Stimulated activated CD8-positive, alpha-beta memory T cell treated with anti-CD3 and anti-CD28 coated beads, Interleukin-15, amount 100 ng/mL, for 48 hours (primary cell): ENCODE measurements around the gene RAB44.
"Not testable (repeated sequence)": the region's sequence is repeated elsewhere in the genome, so short reads cannot be mapped to it uniquely, and the experiment has no call there.

Experiments
- DNase-seq, 2 donors: peaks; one replicate each; pipeline ENCODE4 v3.0.0-alpha.2; 2020; ENCODE audit warnings: low read depth in 2 of 2

The RAB44 gene

DNA sequence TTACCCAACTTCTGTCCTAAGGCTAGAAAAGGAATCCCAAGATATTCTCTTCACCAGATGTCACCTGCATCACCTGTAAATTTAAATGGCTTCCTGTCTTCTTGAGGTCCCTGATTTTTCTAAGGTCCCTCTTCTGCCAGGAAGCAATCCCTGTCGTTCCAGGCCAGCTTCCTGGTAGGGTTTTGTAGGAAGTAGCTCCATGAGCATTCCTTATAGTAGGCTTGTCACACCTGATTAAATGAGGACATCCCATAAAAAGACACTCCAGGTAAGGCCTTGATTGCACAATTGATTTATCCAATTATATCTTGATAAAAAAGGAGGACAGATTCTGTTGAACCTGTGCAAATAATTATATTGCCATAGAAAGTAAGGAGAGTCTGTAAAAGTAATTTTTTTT is 8.7 kb downstream of the RAB44 start:
- DNase-seq = no peak

GRCh38 chr6:36712816-36713215 is 15.2 kb downstream of the RAB44 start:
- DNase-seq = no peak

GRCh38 chr6:36713846-36714245 is 16.2 kb downstream of the RAB44 start:
- no peak for DNase-seq

- DNase-seq = no peak
Measured at GRCh38 chr6:36714511-36714910, 16.9 kb downstream of the RAB44 start.

- DNase-seq = no peak
Measured at GRCh38 chr6:36715469-36715868, 17.8 kb downstream of the RAB44 start.

DNA sequence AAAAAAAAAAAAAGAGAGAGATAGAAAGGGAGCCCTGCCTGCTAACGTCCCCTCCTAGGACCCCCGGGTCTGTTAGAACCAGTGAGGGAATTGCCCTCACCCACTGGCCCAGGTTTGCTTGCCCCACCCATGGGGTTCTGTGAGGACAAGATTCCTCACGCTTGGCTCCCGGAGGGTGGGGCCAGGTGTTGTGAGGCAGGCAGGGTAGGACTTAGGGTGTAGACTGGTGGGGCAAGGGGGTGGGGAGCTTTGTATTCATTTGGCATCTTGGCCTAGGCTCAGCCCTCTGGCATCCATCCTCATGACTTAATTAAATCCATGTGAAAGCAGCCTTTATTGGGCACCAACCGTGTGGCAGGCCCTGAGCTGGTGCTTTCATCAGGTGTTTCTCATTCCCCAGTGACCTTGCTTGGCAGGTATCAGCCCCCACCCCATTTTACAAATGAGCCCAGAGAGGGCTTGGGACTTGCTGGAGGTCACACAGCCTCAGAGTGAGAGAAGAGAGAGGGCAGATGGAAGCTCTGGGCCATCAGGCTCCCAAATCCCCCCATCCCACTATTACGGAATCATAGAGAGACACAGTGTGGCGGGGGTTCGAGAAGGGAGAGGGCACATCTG is 19.0 kb downstream of the RAB44 start:
- DNase-seq = no peak

DNA sequence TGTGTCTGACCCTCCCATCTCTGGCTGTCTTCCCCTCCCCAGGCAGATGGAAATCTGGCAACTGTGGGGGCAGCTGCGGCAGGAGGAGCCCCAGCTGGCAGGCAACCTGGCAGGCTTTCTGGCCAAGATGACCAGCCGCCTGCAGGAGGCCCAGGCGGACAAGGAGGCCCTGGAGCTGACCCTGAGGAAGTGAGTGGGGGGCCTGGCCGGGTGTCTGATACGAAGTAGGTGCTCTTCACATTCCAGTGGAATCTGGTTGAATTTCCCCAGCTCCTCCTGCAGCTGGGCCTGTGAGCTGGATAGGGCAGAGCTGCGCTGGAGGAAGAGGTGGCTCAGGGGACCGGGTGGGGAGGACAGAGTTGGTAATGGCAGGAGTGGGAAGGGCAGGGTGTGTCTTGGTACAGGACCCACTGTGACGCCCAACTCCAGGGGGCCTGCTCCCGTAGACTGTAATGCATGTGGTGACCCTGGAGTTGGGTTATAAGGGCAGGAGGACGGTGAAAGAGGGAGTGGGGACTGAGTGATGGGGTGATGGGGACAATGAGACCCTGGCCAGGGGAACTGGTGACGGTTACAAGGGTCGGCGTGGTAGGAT is 19.7 kb downstream of the RAB44 start:
- DNase-seq = no peak

- DNase-seq = no peak
Measured at GRCh38 chr6:36717871-36718540, 20.4 kb downstream of the RAB44 start.

DNA sequence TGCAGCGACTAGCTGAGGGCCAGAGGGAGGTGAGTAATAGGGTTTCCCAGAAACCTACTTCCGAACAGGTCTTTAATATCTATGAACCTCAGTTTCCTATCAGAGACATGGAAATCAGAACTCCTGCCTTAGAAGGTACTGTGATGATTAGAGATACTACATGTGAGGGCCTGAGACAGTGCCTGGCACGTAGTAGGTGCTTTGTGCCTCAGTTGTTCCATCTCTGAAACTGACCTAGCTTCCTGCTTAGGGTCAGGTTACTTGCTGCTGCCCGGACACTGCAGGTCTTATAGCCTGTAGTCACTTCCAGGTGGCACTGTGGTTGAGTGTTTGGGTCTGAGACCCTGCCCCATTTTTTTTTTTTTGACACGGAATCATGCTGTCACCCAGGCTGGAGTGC is 20.9 kb downstream of the RAB44 start:
- DNase-seq = no peak

DNA sequence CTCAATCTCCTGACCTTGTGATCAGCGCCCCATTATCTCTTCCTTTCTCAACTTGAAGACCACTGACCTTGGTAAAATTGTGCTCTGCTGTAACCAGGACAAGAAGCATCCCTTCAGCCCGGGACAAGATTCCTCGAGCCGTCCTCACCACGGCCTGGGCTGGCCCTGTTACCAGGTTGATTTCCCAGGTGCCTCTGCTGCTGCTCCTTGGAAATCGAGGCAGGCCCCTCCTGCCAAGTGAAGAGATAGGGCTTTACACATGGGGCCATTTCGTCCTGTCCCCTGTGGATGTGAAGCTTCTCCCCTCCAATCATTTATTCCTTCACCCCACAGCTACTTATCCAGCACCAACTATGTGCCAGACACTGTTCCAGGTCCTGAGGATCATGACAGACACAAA is 21.5 kb downstream of the RAB44 start:
- no peak for DNase-seq

DNA sequence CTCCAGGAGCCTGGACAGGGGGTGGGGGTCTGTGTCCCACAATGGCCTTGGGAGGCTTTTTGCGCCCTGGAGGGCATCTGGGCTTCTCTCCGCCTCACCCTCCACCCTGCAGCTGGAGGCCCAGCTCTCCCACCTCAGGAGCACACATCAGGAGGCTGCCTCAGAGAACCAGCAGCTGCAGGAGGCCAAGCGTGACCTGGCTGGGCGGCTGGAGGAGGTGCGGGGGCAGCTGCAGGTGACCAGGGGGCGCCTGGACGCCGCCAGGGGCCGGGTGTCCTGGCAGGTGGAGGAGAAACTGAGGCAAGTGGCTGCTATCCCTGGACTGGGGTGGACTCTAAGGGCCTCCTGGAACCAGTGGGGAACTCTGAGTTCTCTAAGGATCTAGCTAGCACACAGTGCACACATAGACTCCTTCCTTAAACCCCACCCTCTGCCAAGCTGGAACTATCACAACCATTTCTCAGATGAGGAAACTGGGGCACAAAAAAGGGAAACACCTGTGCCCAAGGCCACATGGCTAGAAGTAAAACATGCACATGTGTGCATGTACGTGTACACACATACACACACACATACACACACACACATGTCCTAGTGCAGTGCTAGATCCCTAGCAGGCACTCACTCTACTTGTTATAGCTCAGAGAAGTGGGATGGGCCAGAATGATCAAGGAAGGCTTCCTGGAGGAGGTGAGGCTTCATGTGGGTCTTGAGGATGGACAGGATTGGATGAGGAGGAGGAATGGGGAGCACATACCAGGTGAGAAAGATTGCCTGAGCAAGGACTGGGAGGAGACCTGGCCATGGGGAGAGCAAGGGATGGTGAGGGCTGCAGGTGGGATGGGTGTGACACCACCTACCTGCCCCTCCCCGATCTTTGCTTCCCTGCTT is 22.9 kb downstream of the RAB44 start:
- DNase-seq = no peak

GRCh38 chr6:36721369-36722140 is 23.9 kb downstream of the RAB44 start:
- no peak for DNase-seq

DNA sequence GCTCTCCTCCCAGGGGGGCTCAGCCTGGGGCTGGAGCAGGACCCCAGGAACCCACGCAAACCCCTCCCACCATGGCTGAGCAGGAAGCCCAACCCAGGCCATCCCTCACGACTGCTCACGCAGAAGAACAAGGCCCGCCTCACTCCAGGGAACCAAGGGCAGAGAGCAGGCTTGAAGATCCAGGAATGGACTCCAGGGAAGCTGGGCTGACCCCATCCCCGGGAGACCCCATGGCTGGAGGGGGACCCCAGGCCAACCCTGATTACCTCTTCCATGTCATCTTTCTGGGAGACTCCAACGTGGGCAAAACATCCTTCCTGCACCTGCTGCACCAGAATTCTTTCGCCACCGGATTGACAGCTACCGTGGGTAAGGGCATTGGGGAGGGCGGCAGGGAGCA is 24.7 kb downstream of the RAB44 start:
- DNase-seq = no peak

GRCh38 chr6:36722879-36723278 is 25.3 kb downstream of the RAB44 start:
- no peak for DNase-seq

GRCh38 chr6:36723992-36724391 is 26.4 kb downstream of the RAB44 start:
- DNase-seq = not testable (repeated sequence)

DNA sequence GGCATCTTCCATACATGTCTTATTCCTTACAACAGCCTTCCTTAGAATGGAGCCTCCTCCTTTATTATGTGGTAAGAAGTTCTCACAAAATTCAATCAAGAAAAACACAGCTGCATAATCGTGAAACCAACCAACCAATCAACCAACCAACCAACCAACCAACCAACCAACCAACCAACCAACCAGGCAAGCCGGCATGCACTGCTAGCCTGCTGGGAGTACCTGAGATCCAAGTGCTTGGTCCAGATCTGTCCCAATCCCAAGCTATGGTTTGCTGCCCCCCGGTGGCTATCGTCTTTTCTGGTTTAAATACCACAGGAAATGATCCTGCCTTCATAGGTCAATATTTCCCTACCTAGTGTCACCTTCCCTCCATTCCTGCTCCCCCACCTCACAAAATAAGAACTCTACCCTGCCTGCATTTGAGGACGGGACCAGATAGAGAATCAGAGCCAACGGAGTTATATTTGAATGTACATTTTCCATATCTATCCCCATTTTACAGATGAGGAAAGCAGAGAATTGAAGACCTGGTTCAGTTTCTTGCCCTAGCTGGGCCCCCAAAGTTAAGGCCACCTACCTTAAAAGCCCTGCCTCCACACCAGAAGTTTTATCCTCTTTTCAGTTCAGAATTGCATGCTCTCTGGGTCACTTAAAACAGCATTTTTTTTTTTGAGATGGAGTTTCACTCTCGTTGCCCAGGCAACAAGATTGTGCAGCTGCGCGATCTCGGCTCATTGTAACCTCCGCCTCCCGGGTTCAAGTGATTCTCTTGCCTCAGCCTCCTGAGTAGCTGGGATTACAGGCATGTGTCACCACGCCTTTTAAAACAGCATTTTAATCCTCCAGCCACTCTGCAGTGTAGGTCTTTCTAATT is 27.1 kb downstream of the RAB44 start:
- DNase-seq = peak in 1 of 2 donors; percentile 36

- no peak for DNase-seq
Measured at GRCh38 chr6:36725581-36725980, 28.0 kb downstream of the RAB44 start.

GRCh38 chr6:36727505-36728021 is 29.9 kb downstream of the RAB44 start:
- no peak for DNase-seq

GRCh38 chr6:36728289-36729160 is 30.9 kb downstream of the RAB44 start:
- no peak for DNase-seq
